Ureter (tissue), 1 donor: Measurements from ENCODE around the gene CLDN2. TPM values are rescaled to one million over a fixed set of nuclear protein-coding genes. Genes with fewer than 3 reads are reported as not detected.
"Not testable (repeated sequence)": the region's sequence is repeated elsewhere in the genome, so short reads cannot be mapped to it uniquely, and the experiment has no call there.

Experiments used
- DNase-seq: peaks from one replicate; pipeline ENCODE4 v3.0.0-alpha.2; 2020; ENCODE audit warnings: low spot score
- total RNA-seq: library from RNA; stranded (reverse); gene quantifications from one replicate; pipeline ENCODE4 v1.2.4, GENCODE V29; 2023
- donor health status: DM: yes; HTN: yes; CAD: no.

CLDN2 gene
- total RNA-seq, 1 donor from 2014 or later: not detected

DNA sequence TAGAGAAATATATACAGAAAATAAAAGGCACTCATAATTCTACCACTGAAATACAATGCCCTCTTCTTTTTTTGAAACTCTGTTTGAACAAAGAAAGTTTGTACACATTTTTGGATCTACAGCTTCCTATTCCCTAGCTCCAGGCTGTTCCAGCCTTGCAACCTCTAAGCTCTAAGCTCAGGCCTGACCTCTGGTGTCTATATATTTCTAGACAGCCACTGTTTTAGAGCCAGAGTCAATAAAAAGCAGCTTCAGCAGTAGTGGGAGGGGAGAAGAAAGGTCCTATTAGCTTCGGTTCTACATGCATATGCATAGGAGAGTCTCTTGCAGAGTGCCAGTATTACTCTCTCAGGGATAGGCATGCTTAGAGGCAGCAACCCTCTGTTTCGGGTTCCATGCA, 39.7 kb downstream of the CLDN2 start:
- DNase-seq: no peak

DNA sequence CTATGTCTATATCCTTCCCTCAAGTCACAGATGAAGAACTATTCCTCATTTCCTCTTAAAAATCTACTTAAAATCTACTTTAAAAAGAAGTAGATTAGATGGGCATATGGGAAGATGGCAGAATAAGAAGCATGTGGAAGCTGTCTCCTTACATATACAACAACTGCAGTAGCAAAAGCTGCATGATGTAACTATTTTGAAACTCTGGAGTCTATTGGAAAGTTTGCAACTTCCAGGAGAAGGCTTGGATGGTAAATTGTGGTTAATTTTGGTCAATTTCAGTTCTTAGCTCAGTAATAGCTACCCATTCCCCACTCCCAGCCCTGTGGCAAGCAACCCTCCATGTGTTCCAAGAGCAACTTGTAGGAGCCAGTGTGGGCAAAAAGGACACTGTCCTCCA, 42.9 kb downstream of the CLDN2 start:
- DNase-seq: no peak

GRCh38 chrX:106964290-106964689, 44.1 kb downstream of the CLDN2 start:
- no peak for DNase-seq

GRCh38 chrX:106966547-106966946, 46.3 kb downstream of the CLDN2 start:
- not testable (repeated sequence) for DNase-seq

DNA sequence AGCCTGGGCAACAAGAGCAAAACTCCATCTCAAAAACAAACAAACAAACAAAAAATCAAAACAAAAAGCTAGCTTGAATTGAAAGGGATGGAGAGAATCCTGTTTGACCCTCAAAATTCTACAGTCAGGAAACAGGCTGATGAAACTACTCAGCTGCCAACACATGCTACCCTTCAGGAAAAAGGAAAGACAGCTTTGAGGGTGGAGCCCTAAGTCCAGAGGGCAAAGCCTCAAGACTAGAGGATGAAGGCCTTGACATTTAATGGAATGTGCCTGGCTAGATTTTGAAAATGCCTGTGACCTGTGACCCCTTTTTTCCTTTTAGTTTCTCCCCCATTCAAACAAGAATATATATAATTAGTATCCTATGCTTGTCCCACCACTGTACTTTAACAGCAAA, 52.7 kb downstream of the CLDN2 start:
- DNase-seq: no peak

DNA sequence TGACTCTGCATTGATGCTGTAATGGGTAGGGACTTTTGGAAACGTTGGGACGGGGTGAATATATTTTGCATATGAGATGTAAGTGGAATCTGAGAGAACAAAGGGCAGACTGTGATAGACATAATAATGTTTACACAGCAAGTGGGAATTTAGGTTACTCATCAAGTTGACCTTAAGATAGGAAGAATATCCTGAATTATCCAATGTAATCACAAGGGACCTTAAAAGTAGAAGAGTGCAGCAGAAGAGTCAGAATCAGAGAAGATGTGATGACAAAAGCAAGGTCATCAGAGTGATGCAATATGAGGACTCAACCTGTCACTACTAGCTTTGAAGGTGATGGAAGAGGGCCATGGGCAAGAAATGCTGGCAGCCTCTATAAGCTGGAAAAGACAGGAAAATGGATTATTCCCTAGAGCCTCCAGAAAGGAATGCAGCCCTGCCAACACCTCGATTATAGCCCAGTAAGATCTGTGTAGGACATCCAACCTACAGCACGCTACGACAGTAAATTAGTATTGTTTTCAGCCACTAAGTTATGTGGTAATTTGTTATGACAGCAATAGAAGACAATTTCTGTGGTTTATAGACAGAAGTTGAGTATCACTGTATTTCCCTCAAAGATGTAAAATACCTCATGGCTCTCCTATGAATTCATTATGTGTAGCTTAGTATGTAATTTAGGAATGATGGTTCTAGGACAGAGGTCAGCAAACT, 53.4 kb downstream of the CLDN2 start:
- DNase-seq: no peak

DNA sequence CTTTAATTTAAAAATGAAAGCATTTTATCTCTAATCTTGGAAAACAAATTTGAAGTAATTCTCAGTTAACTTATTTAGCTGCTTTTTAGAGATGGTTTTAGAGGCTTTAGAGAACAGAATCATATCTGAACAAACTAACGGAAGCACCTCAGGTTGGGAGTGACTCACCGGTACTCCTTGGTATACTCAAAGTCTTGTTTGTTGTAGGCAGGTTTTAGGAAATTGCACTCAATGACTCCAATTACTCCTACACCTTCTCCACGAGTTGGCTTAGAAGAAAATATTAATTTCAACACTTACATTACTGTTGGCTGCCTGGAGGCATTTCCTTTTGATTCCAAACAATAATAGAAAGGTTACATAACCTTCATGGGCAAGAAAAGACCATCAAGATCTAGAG, 56.2 kb downstream of the CLDN2 start:
- no peak for DNase-seq

Other genes with a start within 250 kb of the CLDN2 start
- 67.6 TPM for gene RNF128, start 193.7 kb upstream of the CLDN2 start, total RNA-seq
- 11.1 TPM for gene TBC1D8B, start 117.7 kb upstream of the CLDN2 start, total RNA-seq
- gene RIPPLY1, start 17.1 kb upstream of the CLDN2 start, total RNA-seq: not detected
- 19.7 TPM for gene MORC4, start 79.8 kb downstream of the CLDN2 start, total RNA-seq
- 17.2 TPM for gene RBM41, start 198.4 kb downstream of the CLDN2 start, total RNA-seq